ENCODE measurements around the gene HCAR3. TPM values are rescaled to one million over a fixed set of nuclear protein-coding genes. Genes with fewer than 3 reads are reported as not detected.

Gene HCAR3
- total and polyA plus RNA-seq, 2 donors (not counting 1 experiment from before 2014, with no cell fraction given) = 0.12 to 1.2 TPM

GRCh38 chr12:122747224-122748135, 30.9 kb upstream of the HCAR3 start:
- TF ChIP-seq CTCF (IDR thresholded peaks at IDR 0.05) (no peak), EZH2 (IDR thresholded peaks at IDR 0.05; ENCODE audit: borderline replicate concordance, insufficient read depth, low read depth, low read length, poor library complexity, severe bottlenecking) (no peak)
- H3K4me2 ChIP-seq (replicated peaks; ENCODE audit: low read depth, low read length, poor library complexity, severe bottlenecking) = no peak overlapping the region
- H3K27ac ChIP-seq (ENCODE audit: low read length in 2 of 2) = no peak overlapping the region
- H3K27me3 Mint-ChIP-seq = no peaks in the 10 kb centered on the region
- H3K9ac ChIP-seq (ENCODE audit: low read length) = no peak overlapping the region
- no peak overlapping the region for H3K4me3 ChIP-seq (ENCODE audit: control extremely low read depth in 1 of 5, extremely low read depth in 1 of 5, insufficient read depth in 1 of 5, low read depth in 2 of 5, low read length in 4 of 5)
- ATAC-seq (ENCODE audit: low read depth) = no peak
- no peak for DNase-seq
- no peaks in the 10 kb centered on the region for H3K27me3 ChIP-seq (replicated peaks in 1 of 4; ENCODE audit: control extremely low read depth in 1 of 4, control insufficient read depth in 3 of 4, insufficient read depth in 4 of 4, low read length in 3 of 4)
- WGBS (ENCODE audit: insufficient coverage) = 93% methylated on average over 2 of the region's 9 CpGs
- H3K27ac Mint-ChIP-seq = no peak overlapping the region
- CTCF ChIA-PET = no interaction called here
- no peak overlapping the region for H3K4me3 Mint-ChIP-seq
- no peaks in the 10 kb centered on the region for H3K36me3 ChIP-seq (replicated peaks in 1 of 2; ENCODE audit: control extremely low read depth in 1 of 2, control insufficient read depth in 1 of 2, extremely low read depth in 1 of 2, insufficient read depth in 2 of 2, low read length in 1 of 2)
- peaks cover 17% of the 10 kb centered on the region for H3K4me1 Mint-ChIP-seq
- intact Hi-C loops (cut with micrococcal nuclease) = no loop called here
- H3K4me1 ChIP-seq (ENCODE audit: control insufficient read depth in 2 of 2, insufficient read depth in 2 of 2, low read length in 2 of 2) = peaks cover 3 to 11% of the 10 kb centered on the region in 2 donors
- H4K20me1 ChIP-seq (ENCODE audit: control insufficient read depth, insufficient read depth, low read length, poor library complexity, severe bottlenecking) = no peaks in the 10 kb centered on the region
- no peaks in the 10 kb centered on the region for H3K9me3 Mint-ChIP-seq (ENCODE audit: insufficient read depth)
- POLR2A ChIA-PET = no interaction called here
- H3K79me2 ChIP-seq (ENCODE audit: control insufficient read depth, insufficient read depth, low read length) = no peaks in the 10 kb centered on the region
- no peaks in the 10 kb centered on the region for H3K9me3 ChIP-seq (ENCODE audit: control extremely low read depth in 1 of 3, control insufficient read depth in 2 of 3, insufficient read depth in 1 of 3, low read length in 2 of 3)
- no peak overlapping the region for H2AFZ ChIP-seq (ENCODE audit: insufficient read depth, low read depth, low read length, poor library complexity, severe bottlenecking)

GRCh38 chr12:122743895-122744525, 27.4 kb upstream of the HCAR3 start:
- Histone ChIP-seq H3K4me2 (replicated peaks; ENCODE audit: low read depth, low read length, poor library complexity, severe bottlenecking) (no peak overlapping the region), H3K9ac (ENCODE audit: low read length) (no peak overlapping the region), H3K27ac (ENCODE audit: low read length in 2 of 2) (no peak overlapping the region), H3K9me3 (ENCODE audit: control extremely low read depth in 1 of 3, control insufficient read depth in 2 of 3, insufficient read depth in 1 of 3, low read length in 2 of 3) (no peaks in the 10 kb centered on the region), H4K20me1 (ENCODE audit: control insufficient read depth, insufficient read depth, low read length, poor library complexity, severe bottlenecking) (no peaks in the 10 kb centered on the region), H3K36me3 (replicated peaks in 1 of 2; ENCODE audit: control extremely low read depth in 1 of 2, control insufficient read depth in 1 of 2, extremely low read depth in 1 of 2, insufficient read depth in 2 of 2, low read length in 1 of 2) (no peaks in the 10 kb centered on the region), H3K79me2 (ENCODE audit: control insufficient read depth, insufficient read depth, low read length) (no peaks in the 10 kb centered on the region), H3K4me1 (ENCODE audit: control insufficient read depth in 2 of 2, insufficient read depth in 2 of 2, low read length in 2 of 2) (no peaks in the 10 kb centered on the region), H3K4me3 (ENCODE audit: control extremely low read depth in 1 of 5, extremely low read depth in 1 of 5, insufficient read depth in 1 of 5, low read depth in 2 of 5, low read length in 4 of 5) (no peak overlapping the region), H3K27me3 (replicated peaks in 1 of 4; ENCODE audit: control extremely low read depth in 1 of 4, control insufficient read depth in 3 of 4, insufficient read depth in 4 of 4, low read length in 3 of 4) (no peaks in the 10 kb centered on the region), H2AFZ (ENCODE audit: insufficient read depth, low read depth, low read length, poor library complexity, severe bottlenecking) (no peak overlapping the region)
- no peaks in the 10 kb centered on the region for H3K27me3 Mint-ChIP-seq
- 90% methylated on average over 2 of the region's 7 CpGs for WGBS (ENCODE audit: insufficient coverage)
- POLR2A ChIA-PET = no interaction called here
- CTCF ChIA-PET = no interaction called here
- ATAC-seq (ENCODE audit: low read depth) (no peak), DNase-seq (no peak)
- H3K9me3 Mint-ChIP-seq (ENCODE audit: insufficient read depth) = no peaks in the 10 kb centered on the region
- intact Hi-C loops (cut with micrococcal nuclease) = no loop called here
- H3K4me3 Mint-ChIP-seq = no peak overlapping the region
- no peak for TF ChIP-seq EZH2 (IDR thresholded peaks at IDR 0.05; ENCODE audit: borderline replicate concordance, insufficient read depth, low read depth, low read length, poor library complexity, severe bottlenecking)
- no peak for TF ChIP-seq CTCF (IDR thresholded peaks at IDR 0.05)
- H3K27ac Mint-ChIP-seq = no peak overlapping the region
- no peaks in the 10 kb centered on the region for H3K4me1 Mint-ChIP-seq

Measured in B cell (primary cell).